IPS-20b (cell line): ENCODE data around the gene VTN.

ENCODE experiments used
- H3K27ac ChIP-seq: one replicate; pipeline ENCODE4 v1.5.1; 2013; ENCODE audit warnings: low read length
- H3K27me3 ChIP-seq: 2 replicates; pipeline ENCODE4 v1.6.1; 2013; ENCODE audit warnings: mild to moderate bottlenecking, low read length, inconsistent platforms; ENCODE audit not compliant: insufficient read depth
- H3K36me3 ChIP-seq: 2 replicates; pipeline ENCODE4 v1.6.1; 2013; ENCODE audit warnings: low read depth, mild to moderate bottlenecking, inconsistent platforms, low read length, moderate library complexity; ENCODE audit not compliant: insufficient read depth
- H3K4me1 ChIP-seq: 2 replicates; pipeline ENCODE4 v1.6.1; 2013; ENCODE audit warnings: mild to moderate bottlenecking, control low read depth, inconsistent platforms, low read length, moderate library complexity; ENCODE audit not compliant: insufficient read depth
- H3K4me3 ChIP-seq: 2 replicates; pipeline ENCODE4 v1.5.1; 2013; ENCODE audit warnings: mild to moderate bottlenecking, low read length, inconsistent platforms
- H3K9ac ChIP-seq: 2 replicates; pipeline ENCODE4 v1.6.1; 2013; ENCODE audit warnings: low read depth, mild to moderate bottlenecking, inconsistent platforms, low read length, moderate library complexity
- H3K9me3 ChIP-seq: 2 replicates; pipeline ENCODE4 v1.6.1; 2013; ENCODE audit warnings: mild to moderate bottlenecking, low read depth, low read length, inconsistent platforms; ENCODE audit not compliant: insufficient read depth

VTN gene

GRCh38 chr17:28338056-28338768, 31.9 kb downstream of the VTN start:
- no peak overlapping the region for H3K4me3 ChIP-seq
- peaks cover 35% of the 10 kb centered on the region for H3K36me3 ChIP-seq
- H3K27ac ChIP-seq, result no peak overlapping the region
- H3K4me1 ChIP-seq, result peaks cover 8% of the 10 kb centered on the region
- H3K27me3 ChIP-seq, result no peaks in the 10 kb centered on the region
- no peaks in the 10 kb centered on the region for H3K9me3 ChIP-seq
- no peak overlapping the region for H3K9ac ChIP-seq

- no peak overlapping the region for H3K27ac ChIP-seq
- peak overlapping the region; percentile 92 for H3K4me3 ChIP-seq
- H3K9ac ChIP-seq, result peak overlapping the region; percentile 77; the same call in 1 of the 2 replicates
- H3K9me3 ChIP-seq, result no peaks in the 10 kb centered on the region
- H3K36me3 ChIP-seq, result peaks cover 16% of the 10 kb centered on the region
- no peaks in the 10 kb centered on the region for H3K27me3 ChIP-seq
- H3K4me1 ChIP-seq, result peaks cover 8% of the 10 kb centered on the region
Measured at GRCh38 chr17:28335959-28336871, 33.9 kb downstream of the VTN start.

- Histone ChIP-seq H3K4me3 (peak within 1 kb of the TSS; percentile 92), H3K4me1 (peaks cover 8% of the 10 kb centered on the region), H3K27me3 (no peaks in the 10 kb centered on the region), H3K9me3 (no peaks in the 10 kb centered on the region), H3K36me3 (peaks cover 7% of the 10 kb centered on the region; the same call in 1 of the 2 replicates), H3K9ac (peak within 1 kb of the TSS; percentile 77; the same call in 1 of the 2 replicates), H3K27ac (no peak within 1 kb of the TSS)
Measured at GRCh38 chr17:28335201-28335958, 34.7 kb downstream of the VTN start, which contains the start of the genes IFT20 and TNFAIP1. Gene IFT20 (minus strand): TSS chr17:28335472. CDS start chr17:28331985, 3,487 bp downstream. Gene TNFAIP1 (plus strand): TSS chr17:28335761. CDS start chr17:28339522, 3,761 bp downstream.

DNA sequence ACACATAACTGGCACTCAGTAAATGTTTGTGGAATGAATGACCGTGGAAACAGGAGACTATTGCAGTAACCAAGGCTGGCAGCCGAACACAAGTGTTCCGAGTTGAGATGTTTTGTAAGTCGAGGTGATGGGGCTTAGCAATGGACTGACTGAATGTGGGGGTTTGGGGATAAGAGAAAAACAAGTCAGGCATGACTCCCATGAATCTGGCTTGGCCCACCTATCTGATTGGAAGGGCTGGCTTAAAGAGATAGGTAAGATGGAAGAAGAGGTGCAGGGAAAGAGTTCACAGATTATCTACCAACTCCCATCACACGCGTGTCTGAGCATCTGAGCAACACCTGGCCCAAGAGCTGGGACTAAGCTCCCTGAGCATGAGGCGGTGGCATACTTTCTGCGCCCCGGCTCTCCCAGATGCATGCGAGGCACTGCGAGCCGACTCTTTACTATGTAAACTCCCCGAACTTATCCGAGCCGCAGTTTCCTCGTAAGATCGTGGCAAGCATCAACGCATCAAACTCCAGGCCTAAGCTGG, 35.4 kb downstream of the VTN start:
- peak overlapping the region; percentile 72; the same call in 1 of the 2 replicates for H3K9ac ChIP-seq
- H3K27me3 ChIP-seq, result no peaks in the 10 kb centered on the region
- 0 out of 2 replicates have a peak, but pooled peaks cover 3% of the 10 kb centered on the region for H3K36me3 ChIP-seq
- H3K27ac ChIP-seq, result no peak overlapping the region
- peaks cover 8% of the 10 kb centered on the region for H3K4me1 ChIP-seq
- peak overlapping the region; percentile 92 for H3K4me3 ChIP-seq
- H3K9me3 ChIP-seq, result no peaks in the 10 kb centered on the region

DNA sequence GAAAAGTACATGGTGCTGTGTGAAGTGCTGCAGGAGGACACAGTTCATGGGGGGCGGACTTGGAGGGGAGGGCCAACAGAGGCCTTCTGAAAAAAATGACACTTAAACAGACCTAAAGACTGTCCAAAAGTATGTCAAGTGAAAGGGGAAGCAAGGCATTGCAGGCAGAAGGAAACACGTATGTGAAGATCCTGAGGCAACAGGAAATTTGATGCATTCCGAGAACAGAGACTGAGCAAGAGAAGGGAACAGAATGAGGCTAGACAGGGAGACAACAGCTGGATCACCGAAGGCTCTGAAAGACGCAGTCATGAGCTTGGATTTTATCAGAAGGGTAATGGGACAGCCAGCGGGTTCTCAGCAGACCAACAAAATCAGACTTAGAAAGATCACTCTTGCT, 35.9 kb downstream of the VTN start:
- Histone ChIP-seq H3K36me3 (peaks cover 4% of the 10 kb centered on the region), H3K9ac (no peak overlapping the region; the same call in 1 of the 2 replicates), H3K27me3 (no peaks in the 10 kb centered on the region), H3K9me3 (no peaks in the 10 kb centered on the region), H3K4me3 (peak overlapping the region; percentile 92), H3K4me1 (peaks cover 8% of the 10 kb centered on the region), H3K27ac (no peak overlapping the region)

GRCh38 chr17:28333083-28333746, 36.9 kb downstream of the VTN start:
- Histone ChIP-seq H3K36me3 (peaks cover 12% of the 10 kb centered on the region), H3K4me1 (peaks cover 8% of the 10 kb centered on the region), H3K9ac (no peak overlapping the region), H3K27ac (no peak overlapping the region), H3K9me3 (no peaks in the 10 kb centered on the region), H3K27me3 (no peaks in the 10 kb centered on the region), H3K4me3 (no peak overlapping the region)

DNA sequence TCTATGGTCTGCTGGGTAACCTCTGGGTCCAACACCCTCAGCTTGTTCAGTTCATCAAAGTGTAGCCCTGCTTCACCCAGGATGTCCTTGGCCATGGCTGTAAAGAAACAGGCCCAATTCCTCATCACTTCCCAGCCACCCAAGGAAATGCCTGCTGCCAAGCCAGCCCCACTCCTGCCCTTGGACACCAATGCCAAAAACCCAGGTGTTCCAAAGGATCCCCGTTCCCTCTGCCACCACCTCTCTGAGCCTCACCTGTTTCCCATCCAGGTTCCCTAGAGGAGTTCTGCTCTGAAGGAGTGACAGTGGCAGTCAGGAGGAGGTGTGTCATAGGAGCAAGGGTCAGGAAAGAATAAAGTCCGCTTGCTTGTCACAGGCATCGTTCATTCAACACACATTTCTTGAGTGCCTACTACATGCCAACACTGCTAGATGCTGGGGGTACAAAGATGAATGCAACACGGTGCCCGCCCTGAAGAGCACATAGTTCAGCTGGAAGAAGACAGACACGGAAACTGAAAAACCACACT, 38.2 kb downstream of the VTN start:
- Histone ChIP-seq H3K4me3 (no peak overlapping the region), H3K4me1 (peaks cover 5% of the 10 kb centered on the region; the same call in 1 of the 2 replicates), H3K9me3 (no peaks in the 10 kb centered on the region), H3K27ac (no peak overlapping the region), H3K9ac (no peak overlapping the region), H3K36me3 (peaks cover 25% of the 10 kb centered on the region), H3K27me3 (no peaks in the 10 kb centered on the region)

- Histone ChIP-seq H3K4me3 (no peak overlapping the region), H3K9ac (no peak overlapping the region), H3K4me1 (no peaks in the 10 kb centered on the region), H3K36me3 (peaks cover 38% of the 10 kb centered on the region), H3K27me3 (no peaks in the 10 kb centered on the region), H3K9me3 (no peaks in the 10 kb centered on the region), H3K27ac (no peak overlapping the region)
Measured at GRCh38 chr17:28330671-28331070, 39.4 kb downstream of the VTN start.

GRCh38 chr17:28328325-28328724, 41.8 kb downstream of the VTN start:
- no peak overlapping the region for H3K4me3 ChIP-seq
- H3K9ac ChIP-seq, result no peak overlapping the region
- H3K27ac ChIP-seq, result no peak overlapping the region
- no peaks in the 10 kb centered on the region for H3K9me3 ChIP-seq
- peaks cover 2% of the 10 kb centered on the region; the same call in 1 of the 2 replicates for H3K4me1 ChIP-seq
- H3K27me3 ChIP-seq, result no peaks in the 10 kb centered on the region
- peaks cover 52% of the 10 kb centered on the region for H3K36me3 ChIP-seq

DNA sequence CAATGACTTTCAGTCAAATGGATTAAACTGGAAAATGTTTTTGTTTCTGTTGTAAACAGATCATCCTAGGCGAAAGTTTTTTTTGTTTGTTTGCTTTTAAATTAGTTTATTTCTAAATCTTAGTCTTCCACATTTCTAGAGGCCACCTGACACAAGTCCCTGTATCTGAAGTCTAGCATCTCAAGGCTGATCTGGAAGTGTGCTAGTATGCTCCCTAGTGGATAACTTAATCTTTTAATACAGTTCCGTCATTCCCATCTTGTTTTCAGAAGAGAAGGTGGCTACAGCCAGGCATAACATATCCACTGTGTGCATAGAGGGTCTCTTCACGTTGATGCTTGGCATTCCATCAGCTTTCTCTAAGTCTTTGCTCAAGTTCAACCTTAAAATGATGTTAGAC, 42.4 kb downstream of the VTN start:
- Histone ChIP-seq H3K4me1 (peaks cover 2% of the 10 kb centered on the region; the same call in 1 of the 2 replicates), H3K4me3 (no peak overlapping the region), H3K27me3 (no peaks in the 10 kb centered on the region), H3K9me3 (no peaks in the 10 kb centered on the region), H3K27ac (no peak overlapping the region), H3K36me3 (peaks cover 54% of the 10 kb centered on the region), H3K9ac (no peak overlapping the region)
